Skin of body (tissue), 2 donors: ENCODE results near the gene TP73. TPM values are rescaled to one million over a fixed set of nuclear protein-coding genes. Genes with fewer than 3 reads are reported as not detected.

ENCODE experiments used
- DNase-seq: peaks from one replicate; lab custom pipeline; 2025; lab: John Stamatoyannopoulos, UW
- total RNA-seq: library from RNA; depleted of rRNA; stranded (reverse); fragments of >200 nt; gene quantifications from one replicate; pipeline ENCODE4 v1.2.3, GENCODE V29; 2014

TP73 gene
- total RNA-seq, 1 donor from 2014 or later, result 2.1 TPM

DNA sequence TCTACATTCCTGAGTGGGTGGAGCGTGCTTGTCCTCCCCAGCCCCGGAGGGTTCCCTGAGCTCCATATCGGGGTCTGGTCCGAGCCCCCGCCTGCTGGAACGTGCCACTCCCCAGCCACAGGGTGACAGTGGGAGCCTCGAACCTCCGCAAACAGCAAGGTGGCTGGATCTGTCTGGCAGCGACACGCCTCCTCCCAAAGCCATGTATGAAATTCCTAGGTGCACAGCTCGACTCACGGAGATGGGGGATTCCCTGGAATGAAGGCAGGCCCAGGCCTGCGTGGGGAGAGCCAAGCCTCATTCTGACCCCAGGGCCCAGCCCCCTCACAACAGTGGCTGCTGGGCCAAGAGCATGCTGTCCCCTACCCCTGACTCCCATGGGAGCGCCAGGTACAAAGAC, 32.9 kb downstream of the TP73 start:
- DNase-seq, result no peak

DNA sequence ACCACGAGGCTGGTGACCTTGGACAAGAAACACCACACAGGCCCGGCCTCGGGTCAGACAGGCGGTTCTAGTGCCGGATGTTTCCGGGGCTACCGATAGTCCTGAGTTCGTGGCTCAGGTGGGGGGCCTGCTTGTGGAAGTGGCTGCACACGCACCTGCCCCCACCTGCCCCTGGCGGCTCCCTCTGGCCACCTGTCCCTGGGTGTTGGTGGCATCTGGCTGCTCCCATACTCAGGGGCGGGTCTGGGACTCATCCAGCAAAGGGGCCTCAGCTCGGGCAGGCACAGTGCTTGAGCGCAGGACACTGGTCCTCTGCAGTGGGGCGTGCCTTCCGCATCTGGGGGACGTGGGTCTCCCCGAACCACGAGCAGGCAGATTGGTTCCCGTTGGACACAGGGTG, 33.6 kb downstream of the TP73 start:
- no peak for DNase-seq

DNA sequence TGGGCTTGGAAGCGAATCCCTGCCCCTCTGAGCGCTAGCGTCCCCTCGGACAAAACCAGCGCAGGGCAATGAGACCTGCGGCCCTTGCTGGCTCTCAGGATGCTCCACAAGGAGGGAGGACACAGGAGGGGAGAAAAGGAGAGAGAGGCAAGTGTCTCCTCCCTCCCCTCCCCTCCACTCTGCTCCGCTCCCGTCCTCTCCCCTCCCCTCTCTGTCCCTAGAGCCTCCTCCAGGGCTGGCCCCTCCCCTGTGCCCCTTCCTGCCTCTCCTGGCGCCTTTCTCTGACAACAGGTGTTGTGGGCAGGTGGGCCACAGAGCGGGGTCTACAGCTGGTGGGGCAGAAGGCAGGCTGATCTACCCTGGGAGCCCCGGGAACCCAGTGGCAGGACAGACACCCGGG, 35.2 kb downstream of the TP73 start:
- DNase-seq, result no peak

DNA sequence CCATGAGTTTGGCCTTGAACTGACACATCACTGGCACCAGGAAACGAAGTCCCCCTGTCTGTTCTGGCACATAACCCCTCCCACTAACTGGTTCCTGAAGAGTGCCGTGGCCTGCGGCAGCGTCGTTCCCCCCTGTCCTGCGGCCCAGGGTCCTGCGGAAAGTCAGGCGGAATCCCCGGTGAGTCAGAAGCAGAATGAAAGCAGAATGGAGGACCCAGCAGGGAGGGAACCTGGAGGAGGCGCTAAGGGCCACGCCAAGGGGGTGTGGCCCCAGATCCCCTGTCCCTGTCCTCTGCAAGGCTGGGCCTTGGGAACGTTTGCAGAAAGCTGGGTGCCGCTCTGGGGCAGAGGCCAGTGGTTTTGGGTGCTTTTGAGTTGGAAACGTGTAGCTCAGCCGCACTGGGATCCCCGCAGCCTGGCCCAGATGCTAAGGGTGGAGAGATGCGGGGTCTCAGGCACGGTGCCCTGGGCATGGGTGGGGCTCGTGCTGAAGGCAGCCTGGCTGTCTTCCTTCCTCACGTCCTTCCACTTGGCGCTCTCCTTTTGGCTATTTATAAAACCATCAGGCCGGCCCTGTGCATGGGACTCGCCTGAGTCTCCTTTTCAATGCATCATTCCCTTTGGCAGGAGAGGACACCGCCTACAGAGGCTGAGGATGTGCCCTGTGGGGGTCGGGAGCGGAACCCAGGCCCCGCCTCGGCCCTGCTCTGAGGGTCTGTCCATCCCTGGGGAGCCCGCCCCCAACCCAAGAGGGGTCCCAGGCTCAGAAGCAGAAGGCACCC, 36.2 kb downstream of the TP73 start:
- no peak for DNase-seq

DNA sequence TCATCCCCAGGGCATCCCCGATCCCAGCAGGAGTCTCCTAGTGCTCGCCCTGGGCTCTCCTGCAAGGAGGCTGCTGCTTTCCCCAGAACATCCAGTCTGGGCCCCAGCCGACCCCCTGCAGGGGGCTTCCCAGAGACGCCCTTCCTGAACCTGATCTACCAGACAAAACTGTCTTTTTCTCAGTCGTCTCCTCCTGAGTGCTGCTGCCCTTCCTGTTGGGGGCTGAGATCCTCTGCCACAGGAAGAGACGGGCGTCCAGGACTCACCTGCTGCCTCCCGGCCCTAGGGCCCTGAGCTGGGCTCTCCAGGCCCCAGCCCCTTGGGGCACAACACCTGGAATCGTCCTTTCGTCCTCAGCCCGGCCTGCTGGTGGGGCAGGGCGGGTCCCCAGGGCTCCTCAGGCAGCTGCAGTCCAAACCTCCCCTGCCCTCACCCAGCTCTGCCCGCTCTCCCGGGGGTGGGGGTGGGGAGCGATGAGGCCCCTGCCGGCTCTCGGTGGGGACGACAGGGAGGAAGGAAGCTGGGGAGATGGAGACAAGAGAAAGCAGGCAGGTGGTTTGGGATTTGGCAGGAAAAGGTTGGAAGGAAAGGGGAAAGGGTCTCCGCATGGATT, 36.9 kb downstream of the TP73 start:
- DNase-seq, result no peak

DNA sequence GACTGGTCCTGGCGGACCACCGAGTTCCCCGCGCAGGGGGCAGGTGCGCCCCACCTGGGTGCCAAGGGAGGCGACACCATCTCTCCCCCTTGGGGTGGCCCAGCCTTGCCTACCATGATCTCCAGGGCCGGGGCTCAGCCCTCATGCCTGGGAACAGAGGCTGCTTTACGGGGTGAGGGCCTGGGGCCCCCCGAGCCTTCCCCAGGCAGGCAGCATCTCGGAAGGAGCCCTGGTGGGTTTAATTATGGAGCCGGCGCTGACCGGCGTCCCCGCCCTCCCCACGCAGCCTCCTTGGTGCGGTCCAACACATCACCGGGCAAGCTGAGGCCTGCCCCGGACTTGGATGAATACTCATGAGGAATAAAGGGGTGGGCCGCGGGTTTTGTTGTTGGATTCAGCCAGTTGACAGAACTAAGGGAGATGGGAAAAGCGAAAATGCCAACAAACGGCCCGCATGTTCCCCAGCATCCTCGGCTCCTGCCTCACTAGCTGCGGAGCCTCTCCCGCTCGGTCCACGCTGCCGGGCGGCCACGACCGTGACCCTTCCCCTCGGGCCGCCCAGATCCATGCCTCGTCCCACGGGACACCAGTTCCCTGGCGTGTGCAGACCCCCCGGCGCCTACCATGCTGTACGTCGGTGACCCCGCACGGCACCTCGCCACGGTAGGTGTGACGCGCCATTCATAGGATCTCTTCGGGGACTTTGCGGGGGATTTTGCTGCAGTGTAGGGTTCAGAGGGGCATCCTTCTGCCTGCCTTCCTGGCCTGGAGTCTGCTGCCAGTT, 38.2 kb downstream of the TP73 start:
- no peak for DNase-seq

DNA sequence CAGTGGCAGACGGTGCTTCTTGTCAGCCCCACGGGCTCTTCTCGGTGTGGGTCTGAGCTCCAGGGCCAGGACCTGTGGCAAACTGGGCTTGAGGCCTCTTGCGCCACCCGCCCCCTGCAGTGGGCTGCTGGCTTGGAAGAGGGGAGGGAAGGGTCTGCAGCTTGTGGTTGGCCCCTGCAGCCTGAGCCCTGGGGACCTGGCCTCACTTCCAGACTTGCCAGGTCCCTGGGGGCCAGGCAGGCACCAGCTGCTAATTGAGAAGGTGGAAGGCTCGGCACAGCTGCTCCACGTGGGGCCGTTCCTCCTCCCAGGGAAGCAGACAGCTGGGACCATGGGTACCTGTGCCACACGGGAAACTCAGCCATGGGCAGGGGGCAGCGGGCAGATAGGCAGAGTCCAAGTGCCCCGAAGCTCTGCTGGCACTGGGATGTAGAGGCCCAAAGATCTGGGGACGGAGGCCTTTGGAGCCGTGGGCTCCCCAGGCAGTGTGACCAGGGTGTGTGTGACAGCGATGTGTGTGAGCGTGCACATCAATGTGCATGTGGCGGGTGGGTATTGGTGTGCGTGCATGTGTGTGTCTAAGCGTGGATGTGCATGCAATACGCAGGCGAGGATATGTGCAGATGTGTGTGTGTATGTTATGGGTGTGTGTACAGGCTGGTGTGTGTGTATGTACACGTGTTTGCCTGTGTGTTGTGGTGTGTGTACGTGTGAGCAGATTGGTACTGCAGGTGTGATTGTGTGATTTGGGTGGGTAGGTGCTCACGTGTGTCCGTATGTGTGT, 39.3 kb downstream of the TP73 start:
- DNase-seq, result no peak

DNA sequence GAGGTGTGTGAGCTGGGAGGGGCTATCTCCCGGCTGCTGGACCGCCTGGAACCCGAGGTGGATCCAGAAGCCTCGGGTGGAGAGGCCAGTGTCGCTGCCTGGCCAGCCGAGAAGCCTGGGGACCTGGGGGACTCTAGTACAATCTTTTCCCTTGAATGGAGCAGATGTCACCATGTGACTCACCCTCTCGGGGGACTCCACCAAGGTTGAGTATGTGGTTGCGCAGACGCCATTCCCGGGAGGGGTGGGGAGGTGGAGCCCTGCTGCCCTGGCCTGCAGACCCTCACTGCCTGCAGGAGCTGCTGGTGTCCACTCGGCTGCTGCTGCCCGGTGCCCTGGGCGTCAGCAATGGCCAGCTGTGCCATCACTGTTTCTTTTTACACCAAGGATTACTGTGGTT, 40.3 kb downstream of the TP73 start:
- DNase-seq, result no peak

DNA sequence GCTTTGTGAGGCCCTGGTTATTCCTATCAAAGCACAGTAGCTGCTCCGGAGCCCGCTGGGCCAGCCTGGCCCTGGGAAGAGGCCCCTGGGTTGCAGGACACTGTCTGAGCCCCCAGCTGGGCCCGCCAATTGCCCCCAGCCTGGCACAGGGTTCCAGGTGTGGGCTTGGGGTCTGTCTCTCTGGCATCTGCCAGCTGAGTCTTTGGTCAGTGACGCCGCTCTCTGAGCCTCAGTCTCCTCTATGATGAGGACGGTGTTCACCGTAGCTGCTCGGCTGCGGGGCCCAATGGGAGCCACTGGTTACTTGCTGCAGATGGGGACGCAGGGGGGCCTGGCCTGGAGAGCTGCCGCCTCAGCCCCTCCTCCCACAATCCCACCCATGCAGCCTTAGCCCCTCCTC, 41.0 kb downstream of the TP73 start:
- no peak for DNase-seq

DNA sequence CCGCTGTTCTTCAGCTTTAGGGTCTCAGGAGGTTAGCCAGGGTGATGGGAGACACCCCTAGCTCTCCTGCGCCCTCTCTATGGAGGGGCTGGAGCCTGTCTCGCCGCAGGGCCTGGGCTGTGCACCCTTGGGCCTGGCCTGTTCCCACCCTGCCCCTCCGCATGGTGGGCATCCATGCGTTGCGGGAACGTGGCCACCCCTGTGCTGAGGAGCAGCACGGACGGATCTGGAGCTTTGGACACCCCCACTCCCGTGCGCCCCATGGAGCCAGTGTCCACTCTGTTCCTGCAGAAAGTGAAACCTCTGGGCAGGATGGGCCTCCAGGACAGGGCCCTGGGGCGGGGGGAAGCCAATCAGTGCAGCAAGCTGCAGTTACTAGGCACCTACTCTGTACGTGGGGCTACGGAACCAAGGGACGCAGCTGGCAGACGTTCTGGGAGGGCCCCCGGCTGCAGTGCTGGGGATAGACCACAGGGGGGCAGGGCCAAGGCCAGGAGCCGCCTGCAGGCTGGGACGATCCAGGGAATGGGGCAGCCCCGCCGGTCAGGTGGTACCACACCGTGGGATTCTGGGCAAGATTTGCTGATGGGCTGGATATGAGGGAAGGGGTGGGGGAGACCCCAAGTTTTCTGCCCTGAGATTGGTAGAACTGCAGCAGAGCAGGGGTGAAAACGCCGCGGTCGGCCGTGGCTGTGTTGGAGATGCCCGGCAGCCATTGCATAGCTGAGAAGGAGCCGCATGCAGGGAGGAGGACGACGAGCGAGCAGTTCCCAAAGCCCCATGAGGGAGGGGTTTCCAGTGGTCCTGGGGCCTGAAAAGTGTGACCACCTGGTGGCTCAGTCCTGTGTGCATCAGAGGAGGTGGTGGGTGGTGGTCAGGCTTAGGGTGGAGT, 43.3 kb downstream of the TP73 start:
- DNase-seq, result no peak

DNA sequence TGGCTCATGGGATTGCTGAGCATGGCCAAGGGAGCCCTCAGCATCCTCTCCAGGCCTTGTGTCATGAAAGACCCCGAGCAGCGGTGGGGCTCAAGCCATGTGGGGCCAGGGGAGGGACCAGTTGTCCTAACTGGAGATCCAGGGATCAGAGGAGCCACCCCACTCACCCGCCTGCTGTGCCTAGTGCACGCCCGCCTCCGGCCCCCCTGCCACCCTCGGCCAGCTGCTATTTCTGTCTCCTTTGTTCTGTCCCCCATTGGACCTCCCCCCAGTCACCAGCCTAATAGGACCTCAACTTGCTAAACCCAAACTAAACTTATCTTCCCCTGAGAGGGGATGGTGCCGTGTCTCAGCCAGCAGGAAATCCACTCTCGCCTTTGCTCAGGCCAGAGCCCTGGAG, 44.4 kb downstream of the TP73 start:
- no peak for DNase-seq

DNA sequence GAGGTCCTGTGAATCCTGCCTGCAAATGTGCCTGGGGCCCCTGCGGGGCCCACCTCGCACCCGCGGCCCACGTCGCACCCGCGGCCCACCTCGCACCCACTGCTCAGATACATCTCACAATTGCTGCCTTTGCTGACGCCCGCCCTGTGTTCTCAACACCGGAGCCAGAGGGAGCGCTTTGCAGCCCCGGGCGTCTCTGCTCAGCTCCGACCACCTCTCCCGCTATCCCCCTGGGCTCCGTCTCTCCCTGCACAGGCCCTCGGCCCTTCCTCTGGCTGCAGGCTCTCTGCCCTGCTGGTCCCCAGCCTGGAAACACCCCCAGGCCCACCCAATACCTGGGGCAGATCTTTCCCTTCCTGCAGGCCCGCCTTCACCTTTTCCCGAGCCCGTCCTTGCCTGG, 44.8 kb downstream of the TP73 start:
- no peak for DNase-seq

DNA sequence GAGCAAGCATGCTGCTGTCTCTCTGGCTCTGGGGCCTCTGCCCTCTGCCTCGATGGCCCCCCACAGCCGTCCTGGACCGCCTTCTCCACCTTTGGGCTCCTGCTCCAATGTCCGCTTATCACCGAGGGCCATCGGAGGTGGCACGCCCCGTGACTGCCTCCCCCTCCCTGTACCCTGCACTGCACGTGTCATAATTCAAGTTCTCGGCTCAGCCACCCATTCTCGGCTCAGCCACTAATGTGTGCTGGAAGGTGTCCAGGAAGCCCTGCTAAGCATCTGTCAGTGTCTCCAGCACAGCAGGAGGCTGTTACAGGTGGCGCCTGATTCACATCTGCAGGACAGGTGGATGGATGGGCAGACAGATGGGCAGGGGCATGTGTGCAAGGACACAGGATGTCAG, 45.5 kb downstream of the TP73 start:
- DNase-seq, result no peak

DNA sequence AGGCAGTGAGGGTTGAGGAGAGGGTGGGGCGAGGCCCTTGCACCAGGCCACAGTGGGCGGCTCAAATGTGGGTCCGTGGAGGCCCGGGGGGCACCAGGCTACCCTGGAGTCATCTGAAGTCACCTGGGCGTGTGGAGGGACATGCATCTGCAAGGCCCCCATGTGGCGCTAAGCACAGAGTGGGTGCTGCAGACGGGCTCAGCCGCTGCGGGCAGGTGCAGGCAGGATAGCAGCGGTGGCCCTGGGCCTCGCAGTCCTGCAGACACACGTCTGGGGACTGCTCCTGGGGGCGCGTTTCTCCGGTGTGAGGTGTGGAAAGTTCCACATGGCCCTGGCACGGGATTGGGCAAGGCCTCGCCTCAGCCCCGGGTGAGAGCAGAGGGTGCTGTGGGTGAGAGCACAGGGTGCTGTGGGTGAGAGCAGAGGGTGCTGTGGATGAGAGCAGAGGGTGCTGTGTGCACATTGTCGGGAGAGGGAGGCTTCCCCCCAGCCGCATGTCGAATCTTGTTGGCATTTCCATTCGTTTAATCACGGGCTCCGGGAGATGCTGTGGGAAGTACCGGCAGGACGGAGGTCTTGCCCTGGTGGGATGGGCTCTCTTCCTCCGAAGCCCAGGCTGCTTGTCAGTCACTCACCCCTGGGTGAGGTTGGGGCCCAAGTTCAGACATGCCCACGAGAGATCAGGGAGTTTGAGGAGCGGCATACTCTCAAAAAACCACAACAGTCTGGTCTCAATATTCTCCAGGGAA, 46.5 kb downstream of the TP73 start:
- no peak for DNase-seq

DNA sequence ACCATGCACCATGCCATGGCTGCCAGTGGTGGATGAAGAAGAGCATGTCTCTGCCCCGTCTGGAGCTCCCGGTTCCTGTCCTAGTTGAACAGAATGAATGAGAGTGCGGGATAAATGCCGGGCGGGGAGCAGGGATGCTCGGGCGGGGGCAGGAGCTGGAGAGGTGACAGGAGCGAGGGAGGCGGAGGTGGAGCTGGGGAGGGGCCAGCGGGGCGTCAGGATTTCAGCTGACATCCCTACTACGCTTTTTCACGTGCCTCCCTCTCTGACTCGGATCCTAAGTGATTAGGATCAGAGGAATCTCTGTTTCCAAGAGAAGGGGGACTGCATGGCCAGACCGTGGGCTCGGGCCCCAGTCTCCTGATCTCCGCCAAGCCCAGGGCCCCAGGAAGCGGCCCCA, 47.3 kb downstream of the TP73 start:
- no peak for DNase-seq

DNA sequence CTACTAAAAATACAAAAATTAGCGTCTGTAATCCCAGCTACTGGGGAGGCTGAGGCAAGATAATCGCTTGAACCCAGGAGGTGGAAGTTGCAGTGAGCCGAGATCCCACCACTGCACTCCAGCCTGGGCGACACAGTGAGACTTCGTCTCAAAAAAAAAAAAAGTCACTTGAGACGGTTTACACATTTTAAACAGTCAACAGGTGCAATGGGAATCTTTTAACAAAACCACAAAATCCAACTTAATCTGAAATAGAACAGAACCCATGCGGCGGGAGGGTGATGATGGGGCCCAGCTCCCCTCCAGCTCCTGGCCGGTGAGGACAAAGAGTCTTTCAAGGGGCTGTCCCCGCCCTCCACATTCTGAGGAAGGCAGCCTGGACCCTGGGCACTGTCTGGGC, 48.3 kb downstream of the TP73 start:
- DNase-seq, result no peak

DNA sequence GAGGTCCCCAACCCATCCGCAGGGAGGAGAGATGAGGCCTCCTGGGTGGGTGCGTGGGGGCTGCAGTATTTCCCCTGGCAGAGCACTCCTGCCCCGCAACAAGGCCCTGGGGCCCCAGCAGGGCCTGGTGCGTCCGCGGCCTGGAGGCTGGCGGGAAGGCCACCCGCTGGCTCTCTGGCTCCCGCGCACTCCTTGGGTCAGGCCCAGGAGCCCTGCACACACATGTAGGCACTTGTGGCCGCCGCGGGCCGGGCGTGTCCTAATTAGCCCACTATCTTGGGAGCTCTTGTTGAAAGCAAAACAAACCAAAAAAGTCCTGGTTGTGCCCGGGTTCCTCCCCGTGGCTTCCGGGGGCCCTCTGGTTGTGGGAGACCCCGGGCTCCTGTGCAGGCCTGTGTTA, 50.2 kb downstream of the TP73 start:
- no peak for DNase-seq

DNA sequence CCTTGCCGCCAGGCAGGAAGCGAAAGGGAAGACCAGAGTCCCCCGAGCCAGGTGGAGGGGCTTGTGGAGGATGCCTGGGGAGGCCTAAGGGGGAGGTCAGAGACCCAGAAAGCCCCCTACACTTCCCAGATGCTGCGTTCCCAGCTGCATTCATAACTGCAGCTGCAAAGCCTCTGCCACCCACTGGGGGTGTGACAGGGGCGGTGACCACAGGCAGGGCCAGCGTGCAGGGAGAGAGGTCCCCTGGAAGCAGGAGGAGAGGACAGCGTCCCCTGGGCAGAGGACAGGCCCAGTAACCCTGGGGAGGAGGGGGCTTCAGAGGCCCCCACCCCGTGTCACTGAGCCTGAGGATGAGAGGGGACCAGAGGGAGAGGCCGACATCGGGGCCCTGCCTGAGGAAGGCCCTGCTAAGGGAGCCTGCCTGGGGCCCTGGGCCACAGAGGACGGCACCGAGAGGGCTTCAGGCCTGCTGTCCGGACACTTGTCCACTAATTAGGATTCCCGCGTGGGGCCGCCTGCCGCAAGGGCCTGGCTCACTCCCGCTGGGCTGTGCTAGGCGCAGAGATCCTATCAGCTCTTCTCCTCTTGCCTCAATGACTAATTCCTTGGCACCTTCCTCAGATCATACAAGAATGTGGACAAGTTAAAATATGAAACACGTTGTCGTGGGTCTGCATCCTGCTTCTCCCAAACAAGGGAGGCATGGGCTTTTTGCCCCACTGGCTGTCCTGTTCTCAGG, 50.8 kb downstream of the TP73 start:
- DNase-seq, result no peak

DNA sequence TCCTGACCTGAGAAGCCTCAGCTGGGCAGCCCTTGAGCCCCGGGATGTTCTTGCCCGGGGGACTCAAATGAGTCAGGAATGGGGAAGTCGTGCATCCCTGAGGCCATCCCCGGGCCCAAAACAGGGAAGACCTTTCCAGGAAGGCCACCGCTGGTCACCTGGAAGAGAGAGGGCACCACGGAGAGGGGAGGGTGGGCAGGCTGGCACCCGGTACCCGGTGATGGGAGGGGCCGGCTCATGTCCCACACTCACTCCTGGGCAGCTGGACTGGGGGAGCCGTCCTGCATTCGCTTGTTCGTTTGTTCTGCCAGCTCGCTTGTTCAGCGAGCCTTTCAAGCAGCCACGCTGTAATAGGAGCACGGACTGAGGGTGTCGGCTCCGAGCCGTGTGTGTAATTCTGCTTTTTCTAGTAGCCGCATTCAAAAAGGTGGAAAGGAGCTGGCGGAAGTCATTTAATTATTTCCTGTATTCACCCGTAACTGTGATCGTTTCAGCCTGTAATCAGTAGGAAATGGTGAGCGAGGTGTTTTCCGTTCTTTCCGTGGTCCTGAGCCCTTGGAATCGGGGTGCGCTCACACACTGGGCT, 51.6 kb downstream of the TP73 start:
- DNase-seq, result no peak
